ACHN (cell line): ENCODE data around the gene MKX.
A peak's percentile ranks its signal among the peaks of the same experiment; 100 is the strongest.

Experiments
- DNase-seq: peaks from one replicate; pipeline ENCODE4 v3.0.0-alpha.2; 2015
- in situ Hi-C: cut with HindIII; loops from 2 replicates; pipeline ENCODE4 v1.10.0; 2017; ENCODE audit warnings: low sequenced_read_pairs, low pct_ligation_motif_present, low pct_unique_long_range_greater_than_20kb

Gene MKX

DNA sequence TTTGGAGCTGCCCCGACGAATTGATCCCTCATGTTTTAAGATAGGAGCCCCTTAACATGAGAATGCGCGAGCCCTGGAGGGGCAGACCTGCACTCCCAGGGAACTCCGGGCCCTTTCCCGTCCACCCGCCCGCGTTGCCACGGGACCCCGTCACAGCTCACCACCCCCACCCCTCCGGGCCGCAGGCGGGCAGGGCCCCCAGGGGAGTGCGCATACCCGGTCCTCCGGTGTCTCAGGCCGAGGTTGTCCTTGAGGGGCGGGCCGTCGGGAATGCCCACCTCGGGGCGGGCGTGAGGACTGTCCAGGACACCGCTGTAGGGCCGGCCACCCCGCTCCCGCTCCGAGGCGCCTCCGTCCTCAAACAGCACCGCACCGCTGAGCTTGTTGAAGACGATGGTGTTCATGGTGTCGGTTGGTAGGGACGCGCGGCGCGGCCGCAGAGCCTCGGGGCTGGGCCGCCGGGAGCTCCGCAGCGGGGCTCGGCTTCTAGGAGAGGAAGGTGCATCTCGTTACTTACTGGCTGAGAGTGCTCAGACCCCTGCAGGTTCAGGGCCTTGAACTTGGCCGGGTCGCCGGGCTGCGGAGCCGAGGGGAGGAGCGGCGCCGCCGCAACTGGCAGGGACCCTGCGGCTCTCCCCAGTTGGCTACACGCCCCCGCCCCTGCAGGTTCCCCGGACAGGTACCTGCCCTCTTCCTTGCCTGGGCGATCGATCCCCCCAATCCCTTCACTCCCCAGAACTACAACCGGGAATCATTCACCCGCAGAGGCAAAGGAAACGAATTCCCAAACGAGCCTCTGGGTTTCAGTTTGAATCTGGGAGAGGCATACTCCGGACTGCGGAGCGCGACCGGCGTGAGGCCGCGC, 2.4 kb downstream of the MKX start:
- DNase-seq = peak; percentile 8
- in situ Hi-C loops = no loop called here

- in situ Hi-C loops = no loop called here
- DNase-seq = peak; percentile 75
These were observed 3.2 kb downstream of the MKX start for GRCh38 chr10:27742195-27743011.

DNA sequence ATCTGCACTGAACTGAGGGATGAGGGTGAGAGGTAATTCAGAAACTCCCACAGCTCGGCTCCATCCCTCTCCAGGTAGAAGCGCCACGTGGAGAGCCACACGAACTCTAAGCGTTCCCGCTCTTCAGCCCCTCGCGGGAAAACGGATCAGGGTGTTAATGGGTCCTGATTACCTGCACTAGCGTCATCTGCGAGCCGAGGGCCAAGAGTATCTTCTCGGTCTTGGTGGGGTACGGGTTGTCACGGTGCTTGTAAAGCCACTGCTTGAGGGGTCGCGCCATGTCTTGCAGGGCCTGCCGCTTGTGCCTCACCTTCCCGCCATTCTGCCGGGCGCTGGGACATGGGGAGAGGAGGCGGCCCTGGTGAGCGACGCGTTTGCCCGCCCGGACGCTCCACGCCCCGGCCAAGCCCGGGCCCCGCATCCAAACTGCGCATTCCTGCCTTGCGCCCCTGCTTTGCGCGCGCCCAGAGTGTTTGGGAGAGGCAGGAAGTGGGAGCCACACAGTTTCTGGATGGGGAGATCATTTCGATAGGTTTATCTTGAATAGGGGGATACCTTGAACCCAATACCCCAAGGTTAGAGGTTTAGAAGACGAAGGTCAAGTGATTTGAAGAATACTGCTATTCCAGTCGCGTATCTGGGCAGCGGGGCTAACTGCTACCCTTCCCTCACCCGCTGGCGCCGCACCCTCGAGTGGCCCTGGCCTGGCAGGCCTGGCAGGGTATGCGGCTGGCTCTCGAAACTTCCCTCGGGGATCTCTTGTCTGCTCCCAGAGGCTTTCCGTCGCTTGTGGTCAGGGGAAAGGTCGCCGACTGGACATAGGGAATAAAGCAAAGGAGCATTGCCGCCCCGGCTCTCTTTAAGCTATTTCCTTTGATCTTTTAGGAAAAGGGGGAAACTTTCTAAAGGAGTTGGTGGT, 4.2 kb downstream of the MKX start:
- in situ Hi-C loops = no loop called here
- no peak for DNase-seq

GRCh38 chr10:27736396-27736795, 9.2 kb downstream of the MKX start:
- no peak for DNase-seq
- in situ Hi-C loops = no loop called here

DNA sequence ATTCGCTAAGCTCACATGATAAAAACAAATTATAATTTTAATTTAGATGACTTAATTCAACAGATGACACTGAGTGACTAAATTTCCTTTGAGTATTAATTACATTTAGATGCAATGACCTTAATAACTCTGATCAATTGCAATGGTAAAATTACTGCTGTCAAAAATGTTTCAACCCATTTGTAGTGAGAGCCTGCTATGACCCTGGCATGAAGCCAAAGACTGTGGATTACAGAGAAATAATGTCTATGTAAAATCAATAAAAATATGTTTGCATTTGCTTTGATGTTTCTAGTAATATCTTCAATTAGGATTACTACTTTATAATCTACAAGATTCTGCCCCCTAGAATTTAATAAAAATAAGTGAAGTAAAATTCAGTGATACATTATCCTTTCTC, 15.6 kb downstream of the MKX start:
- in situ Hi-C loops = no loop called here
- DNase-seq = no peak

GRCh38 chr10:27728338-27728737, 17.3 kb downstream of the MKX start:
- in situ Hi-C loops = no loop called here

GRCh38 chr10:27724287-27724686, 21.3 kb downstream of the MKX start:
- in situ Hi-C loops = no loop called here
- DNase-seq = no peak

More at GRCh38 chr10:27728338-27728737, 17.3 kb downstream of the MKX start:
- no peak for DNase-seq

DNA sequence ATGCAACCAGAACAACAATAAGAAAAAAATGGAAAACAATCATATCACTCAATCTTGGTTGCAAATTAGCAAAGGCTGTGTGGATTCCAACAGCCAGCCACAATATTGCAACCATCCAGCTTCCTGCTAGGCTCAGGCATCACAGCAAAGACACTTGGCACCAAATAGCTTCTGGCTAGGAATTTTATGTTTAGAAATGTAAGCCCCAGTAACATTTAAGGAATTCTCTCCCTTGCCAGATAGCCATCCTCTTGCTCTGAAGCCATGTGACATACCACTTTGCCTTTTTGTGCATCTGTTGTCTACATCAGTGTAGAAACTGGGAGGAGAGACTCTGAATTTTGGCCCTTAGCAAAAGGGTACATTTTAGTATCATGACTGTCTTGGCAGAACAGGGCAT, 22.2 kb downstream of the MKX start:
- no peak for DNase-seq
- in situ Hi-C loops = no loop called here

DNA sequence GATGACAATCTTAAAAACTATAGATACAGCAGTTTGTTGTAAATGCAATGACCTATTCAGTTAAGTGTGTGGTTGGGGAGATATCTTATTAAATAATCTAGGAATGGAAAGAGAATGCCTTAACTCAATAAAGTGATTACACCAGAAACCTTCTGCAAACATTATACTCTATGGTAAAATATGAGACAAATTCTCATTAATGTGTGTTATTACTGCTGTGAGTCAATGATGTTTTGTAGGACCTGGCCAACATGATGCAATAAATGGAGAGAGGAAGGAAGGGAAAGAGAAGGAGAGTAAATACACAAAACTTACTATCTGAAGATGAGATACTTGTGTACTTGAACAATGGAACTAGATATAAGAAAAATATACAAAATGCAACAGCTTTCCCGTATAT, 25.1 kb downstream of the MKX start:
- in situ Hi-C loops = no loop called here
- DNase-seq = no peak

DNA sequence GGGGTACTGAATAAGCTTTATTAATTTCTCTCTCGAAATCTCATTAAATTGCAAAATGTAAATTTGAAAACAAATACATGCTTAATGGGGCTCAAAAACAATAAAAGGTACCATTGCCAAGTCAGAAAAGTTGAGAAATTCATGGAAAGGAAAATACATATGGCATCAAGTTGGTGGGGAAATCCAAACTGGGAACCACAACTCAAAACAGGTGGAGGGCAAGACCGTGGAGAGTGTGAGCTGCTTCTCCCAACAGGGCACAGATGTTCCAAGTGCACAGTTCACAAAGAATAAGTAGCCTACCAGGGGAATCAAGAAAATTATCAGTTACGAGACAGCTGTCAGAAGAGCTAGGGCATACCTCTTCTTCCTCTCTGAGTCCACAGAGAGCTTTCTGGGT, 26.6 kb downstream of the MKX start:
- no peak for DNase-seq
- in situ Hi-C loops = no loop called here

GRCh38 chr10:27717861-27718260, 27.8 kb downstream of the MKX start:
- in situ Hi-C loops = no loop called here
- DNase-seq = no peak

DNA sequence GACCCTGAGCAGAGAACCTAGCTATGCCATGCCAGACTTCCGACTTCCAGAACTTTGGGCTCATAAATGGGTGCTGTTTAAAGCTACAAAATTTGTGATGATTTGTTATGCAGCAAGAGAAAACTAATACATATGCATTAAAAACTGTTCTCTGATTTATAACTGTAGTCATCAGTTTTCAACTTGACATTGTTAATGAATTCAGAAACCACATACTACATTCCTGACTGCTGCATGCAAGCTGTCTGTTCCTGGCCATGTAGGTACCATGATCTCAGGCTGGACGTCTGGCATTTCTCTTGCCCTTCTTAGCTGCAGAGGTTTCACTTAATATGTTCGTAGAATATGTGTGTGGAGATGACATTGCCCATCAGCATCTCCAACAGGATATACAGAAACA, 28.4 kb downstream of the MKX start:
- no peak for DNase-seq
- in situ Hi-C loops = no loop called here

- DNase-seq = no peak
- in situ Hi-C loops = no loop called here
These were observed 29.1 kb downstream of the MKX start for GRCh38 chr10:27716521-27716920.

- in situ Hi-C loops = no loop called here
- DNase-seq = no peak
These were observed 30.1 kb downstream of the MKX start for GRCh38 chr10:27715505-27715904.

DNA sequence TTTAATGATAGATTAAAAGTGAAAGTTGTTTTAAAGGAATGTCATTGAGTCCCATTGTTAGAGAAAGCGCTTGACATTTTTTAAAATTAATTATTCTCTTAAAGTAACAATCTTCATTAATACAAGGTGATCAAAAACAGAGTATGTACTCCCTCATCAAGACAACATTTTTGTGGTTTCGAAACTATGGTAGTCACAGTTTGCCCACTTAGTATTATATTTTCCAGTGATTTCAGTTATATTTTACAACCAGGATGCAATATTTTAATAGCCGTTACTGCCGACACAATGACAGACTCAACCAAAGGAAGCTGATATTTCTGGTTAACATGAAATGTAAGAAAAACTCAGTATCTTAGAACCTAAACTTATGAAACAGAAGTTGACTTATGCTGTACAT, 31.3 kb downstream of the MKX start:
- DNase-seq = no peak
- in situ Hi-C loops = no loop called here

- in situ Hi-C loops = no loop called here
- DNase-seq = no peak
These were observed 31.7 kb downstream of the MKX start for GRCh38 chr10:27713941-27714340.

DNA sequence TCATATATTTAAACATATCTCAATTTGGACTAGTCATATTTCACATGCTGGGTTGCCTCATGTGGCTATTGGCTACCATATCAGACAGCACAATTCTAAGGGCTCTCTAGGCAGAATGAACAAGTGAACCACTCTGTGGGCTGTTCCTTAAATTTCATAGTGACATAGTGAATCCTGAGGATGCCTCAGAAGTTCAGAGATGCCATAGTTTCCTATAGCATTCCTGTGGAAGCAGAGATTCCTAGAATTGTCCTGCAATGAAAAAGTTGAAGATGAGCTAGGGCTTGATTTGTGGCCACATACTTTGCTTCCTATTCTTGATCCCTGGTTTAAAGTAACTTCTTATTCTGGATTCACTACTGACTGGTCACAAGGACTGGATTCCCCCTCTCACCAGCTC, 35.6 kb downstream of the MKX start:
- in situ Hi-C loops = no loop called here
- DNase-seq = no peak

- no peak for DNase-seq
- in situ Hi-C loops = no loop called here
These were observed 36.3 kb downstream of the MKX start for GRCh38 chr10:27709304-27709703.
